Right lung (tissue), 10 donors: Measurements from ENCODE around the gene CELF1. TPM values are rescaled to one million over a fixed set of nuclear protein-coding genes. Genes with fewer than 3 reads are reported as not detected.

Source experiments
- DNase-seq, 2 donors: peaks; one replicate each; pipeline ENCODE4 v3.0.0-alpha.2; 2013
- long read RNA-seq, 8 donors: transcript quantifications; one replicate each; lab custom pipeline, GENCODE V29; 2026
- polyA plus RNA-seq, 5 donors: library from polyadenylated mRNA; unstranded; fragments of 120-200 nt; gene quantifications; one replicate each; pipeline versions ENCODE4 v1.2.1 to v1.2.3, GENCODE V29; 2013; ENCODE audit warnings: inconsistent platforms in 1 of 5, low replicate concordance in 1 of 5; ENCODE audit not compliant: insufficient read length in 5 of 5, insufficient read depth in 1 of 5

The CELF1 gene
- polyA plus RNA-seq = 100 to 1,000 TPM in 1 of 5 donors, 10 to 100 TPM in 4; 70.6 to 103 (median 85.1) TPM
- long read RNA-seq, donor 1, partial matches to known transcripts = 73 of 194 reads
- long read RNA-seq, donor 1, other reads (novel, unspliced or antisense) = 119 of 194 reads
- long read RNA-seq, donor 2, partial matches to known transcripts = 95 of 196 reads
- long read RNA-seq, donor 2, other reads (novel, unspliced or antisense) = 101 of 196 reads
- long read RNA-seq, donor 3, partial matches to known transcripts = 0 of 2 reads
- long read RNA-seq, donor 3, other reads (novel, unspliced or antisense) = 0 of 2 reads
- long read RNA-seq, donor 4, partial matches to known transcripts = 0 of 2 reads
- long read RNA-seq, donor 4, other reads (novel, unspliced or antisense) = 0 of 2 reads
- long read RNA-seq, donor 5, partial matches to known transcripts = 206 of 442 reads
- long read RNA-seq, donor 5, other reads (novel, unspliced or antisense) = 233 of 442 reads
- long read RNA-seq, donor 6, partial matches to known transcripts = 6 of 6 reads
- long read RNA-seq, donor 6, other reads (novel, unspliced or antisense) = 0 of 6 reads
- long read RNA-seq, donor 7, partial matches to known transcripts = 27 of 28 reads
- long read RNA-seq, donor 7, other reads (novel, unspliced or antisense) = 0 of 28 reads
- long read RNA-seq, donor 8, partial matches to known transcripts = 55 of 76 reads
- long read RNA-seq, donor 8, other reads (novel, unspliced or antisense) = 21 of 76 reads

DNA sequence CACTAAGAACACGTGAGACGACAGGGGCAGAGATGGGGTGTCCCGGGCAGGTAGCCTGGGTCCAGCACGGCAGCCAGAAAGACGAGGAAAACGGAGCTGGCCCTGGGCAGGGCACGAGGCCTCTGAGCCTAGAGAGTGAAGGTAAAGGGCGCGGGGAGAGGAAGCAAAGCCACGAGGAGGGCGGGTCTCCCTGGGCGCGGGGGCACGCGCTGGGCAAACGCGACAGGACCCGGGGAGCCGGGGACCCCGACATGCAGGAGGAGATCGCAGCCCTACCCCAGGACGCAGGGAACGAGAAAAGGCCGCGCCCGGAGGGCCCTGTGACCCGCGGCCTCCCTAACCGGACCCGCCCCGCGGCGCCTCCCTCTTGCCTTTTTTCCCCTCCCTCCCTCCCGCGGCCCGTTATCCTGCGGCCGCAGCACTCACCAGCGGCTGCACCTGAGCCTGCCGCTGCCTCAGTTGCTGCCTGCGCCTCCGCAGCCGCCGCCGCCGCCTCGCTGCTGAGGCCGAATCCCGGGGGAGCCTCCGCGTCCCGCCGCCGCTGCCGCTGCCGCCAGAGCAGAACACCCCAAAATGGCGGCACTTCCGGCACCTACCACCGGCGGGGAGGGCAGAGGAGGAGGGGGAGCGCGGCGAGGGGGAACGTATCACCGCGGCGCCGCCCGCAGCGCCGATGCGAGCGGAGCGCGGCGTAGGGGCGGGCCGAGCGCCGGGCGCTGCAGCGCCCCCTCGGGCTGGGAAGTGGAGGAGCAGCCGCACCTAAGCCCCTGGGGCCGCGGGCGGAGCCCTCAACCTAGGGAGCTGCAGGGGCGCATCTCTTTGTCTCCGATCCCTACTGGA lies at the start of gene CELF1:
Gene CELF1 (minus strand): TSS at position 567 of the 840 bp plus-strand sequence. CDS start 53,609 bp downstream, outside the sequence.
- peak; percentile 85 to 89 for DNase-seq

DNA sequence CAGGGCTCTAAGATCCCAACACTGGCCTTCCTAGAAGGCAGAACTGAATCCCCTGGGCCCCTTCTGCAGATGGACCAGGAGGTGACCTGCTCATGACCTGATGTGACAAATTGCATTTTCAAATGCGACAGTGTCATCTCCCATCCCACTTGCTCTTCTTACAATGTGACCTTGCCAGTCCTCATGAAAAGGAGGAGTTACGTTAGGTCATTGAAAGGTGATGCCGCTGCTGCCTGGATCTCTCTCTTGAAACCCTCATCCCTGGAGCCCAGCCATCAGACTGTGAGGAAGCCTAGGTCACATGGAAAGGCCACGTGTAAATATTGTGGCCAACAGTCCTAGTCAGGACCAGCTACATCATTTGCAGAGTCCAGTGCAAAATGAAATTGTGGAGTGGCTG lies 47.0 kb upstream of the CELF1 start:
- DNase-seq = no peak

DNA sequence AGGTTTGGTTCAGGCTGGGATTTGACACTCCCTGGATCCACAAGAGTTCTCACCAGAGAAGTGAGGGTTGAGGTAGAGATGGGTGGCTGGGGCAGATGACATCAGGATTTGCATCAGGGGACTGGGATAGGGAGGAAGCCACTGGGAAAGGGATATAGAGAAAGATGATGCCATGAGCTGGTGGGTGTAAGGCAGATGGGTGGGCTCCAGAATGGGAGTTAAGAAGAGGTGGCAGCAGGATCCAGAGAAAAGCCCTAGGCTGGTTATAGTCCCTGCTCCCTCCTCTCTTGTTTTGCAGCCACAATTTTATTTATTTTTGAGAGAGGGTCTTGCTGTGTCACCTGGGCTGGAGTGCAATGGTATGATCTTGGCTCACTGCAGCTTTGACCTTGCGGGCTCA lies 43.0 kb upstream of the CELF1 start:
- no peak for DNase-seq

DNA sequence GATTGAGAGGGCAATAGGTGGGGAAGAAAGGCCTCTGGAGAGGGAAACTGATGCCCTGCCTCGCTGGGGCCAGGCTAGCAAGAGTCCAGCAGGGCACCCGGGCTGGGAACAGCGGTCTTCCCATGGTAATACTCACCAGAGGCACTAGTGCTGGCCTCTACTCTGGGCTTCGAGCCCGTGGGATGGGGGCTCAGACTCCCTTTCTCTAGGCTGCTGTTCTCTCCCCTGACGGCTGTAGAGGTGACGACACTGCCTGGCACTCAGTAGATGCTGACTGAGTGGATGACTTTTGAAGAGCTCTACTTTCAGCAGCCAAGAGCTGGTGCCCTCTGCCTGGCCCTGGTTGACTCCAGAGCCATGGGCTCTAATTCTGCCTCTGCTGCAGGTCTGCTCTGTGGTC lies 42.1 kb upstream of the CELF1 start:
- DNase-seq = no peak

DNA sequence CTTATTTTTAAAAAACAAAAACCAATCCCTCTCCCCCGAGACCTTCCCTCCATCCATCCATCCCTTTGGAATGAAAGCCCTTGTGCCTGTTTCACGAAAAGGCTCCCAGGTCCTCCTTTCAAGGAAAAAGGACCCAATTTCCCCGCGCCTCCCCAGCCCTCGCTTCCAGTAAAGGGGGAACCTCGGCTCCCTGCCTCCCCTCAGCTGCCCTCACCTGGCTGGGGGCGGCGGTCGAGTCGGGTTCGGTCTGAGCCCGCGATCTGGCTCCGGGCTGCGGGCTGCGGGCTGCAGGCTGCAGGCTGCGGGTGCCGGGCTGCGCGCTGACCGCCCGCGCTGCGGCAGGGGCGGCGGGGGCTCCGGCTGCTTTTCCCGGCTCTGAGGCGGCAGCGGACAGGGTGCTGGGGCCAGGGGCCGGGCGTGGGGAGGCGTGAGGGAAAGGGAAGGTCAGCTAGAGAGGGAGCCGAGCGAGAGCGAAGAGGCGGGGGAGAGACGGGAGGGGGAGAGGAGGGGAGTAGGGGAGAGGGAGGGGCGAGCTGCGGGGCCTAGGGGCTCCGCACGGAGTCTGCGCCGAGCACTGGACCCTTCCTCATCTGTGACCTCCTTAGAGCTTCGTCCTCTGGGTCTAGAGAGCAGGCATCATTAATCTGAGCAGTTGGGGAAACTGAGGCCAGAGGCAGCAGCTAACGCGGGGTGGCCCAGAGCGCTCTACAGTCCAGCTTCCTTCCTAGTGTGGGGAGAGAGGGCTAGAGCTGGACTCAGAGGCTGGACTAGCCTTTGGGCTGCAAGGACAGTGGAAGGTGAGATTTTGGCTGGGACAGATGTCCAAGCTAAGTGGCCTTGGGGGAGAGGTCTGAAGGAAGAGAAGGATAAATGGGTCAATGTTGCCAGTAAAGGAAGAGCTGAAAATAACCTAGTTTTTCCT lies 41.3 kb upstream of the CELF1 start, which contains the start of gene C1QTNF4:
Gene C1QTNF4 (minus strand): TSS at position 478 of the 922 bp plus-strand sequence. CDS start 3,601 bp downstream, outside the sequence.
- DNase-seq = no peak

DNA sequence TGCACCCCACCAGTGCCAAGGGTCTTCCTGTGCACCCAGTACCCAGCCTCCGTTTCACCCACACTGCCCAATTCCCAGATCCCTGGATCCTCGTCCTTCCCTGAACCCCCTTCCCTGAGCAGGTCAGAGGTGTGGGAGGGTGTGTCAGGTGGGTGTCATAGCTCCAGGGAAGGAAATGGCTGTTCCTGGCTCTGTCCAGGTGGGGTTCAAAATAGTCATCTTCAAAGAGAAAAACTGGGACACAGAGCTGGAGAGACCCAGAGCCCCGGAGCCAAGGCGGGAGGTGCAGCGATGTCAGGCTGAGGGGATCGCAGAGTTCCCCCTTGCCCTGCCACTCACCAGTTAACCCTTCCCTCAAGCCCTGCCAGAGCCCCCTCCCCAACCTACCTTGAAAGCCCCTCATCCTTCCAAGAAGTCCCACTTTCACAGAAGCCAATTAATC lies 40.6 kb upstream of the CELF1 start:
- DNase-seq = no peak

DNA sequence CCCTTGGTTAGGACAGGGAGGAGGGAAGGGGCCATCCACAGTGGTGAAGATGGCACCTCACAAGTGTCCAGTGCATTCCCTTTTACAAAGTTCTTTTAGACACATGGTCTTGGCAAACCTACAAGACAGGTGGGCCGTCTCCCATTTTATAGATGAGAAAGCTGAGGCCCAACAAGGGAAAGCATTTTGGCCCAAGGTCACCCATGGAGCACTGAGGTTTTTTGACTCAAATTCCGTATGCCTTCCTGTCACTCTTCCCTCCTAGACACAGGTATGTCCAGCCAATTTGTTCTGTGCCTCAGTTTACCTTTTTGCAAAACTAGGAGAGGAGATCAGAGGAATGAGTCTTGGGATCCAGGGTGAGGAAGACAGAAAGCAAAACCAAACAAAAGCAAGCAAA lies 40.0 kb upstream of the CELF1 start:
- DNase-seq = no peak

DNA sequence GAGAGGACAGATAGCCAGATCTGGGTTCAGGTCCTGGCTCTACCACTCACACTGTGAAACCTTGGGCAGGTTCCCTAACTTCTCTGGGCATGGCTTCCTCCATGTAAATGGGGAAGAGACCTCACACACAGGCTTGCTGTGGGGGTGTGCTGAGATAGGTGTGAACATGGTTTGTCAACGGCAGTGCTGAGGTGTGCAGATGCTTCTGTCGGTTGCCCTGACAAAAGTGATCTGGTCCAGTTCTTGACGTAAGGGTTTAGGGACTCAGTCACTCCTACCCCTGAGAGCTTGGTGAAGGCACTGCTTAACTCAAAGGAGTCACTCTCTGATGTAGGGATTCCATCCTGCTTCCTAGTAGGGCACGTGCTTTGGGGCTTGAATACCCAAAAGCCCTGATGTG lies 39.3 kb upstream of the CELF1 start:
- DNase-seq = no peak

DNA sequence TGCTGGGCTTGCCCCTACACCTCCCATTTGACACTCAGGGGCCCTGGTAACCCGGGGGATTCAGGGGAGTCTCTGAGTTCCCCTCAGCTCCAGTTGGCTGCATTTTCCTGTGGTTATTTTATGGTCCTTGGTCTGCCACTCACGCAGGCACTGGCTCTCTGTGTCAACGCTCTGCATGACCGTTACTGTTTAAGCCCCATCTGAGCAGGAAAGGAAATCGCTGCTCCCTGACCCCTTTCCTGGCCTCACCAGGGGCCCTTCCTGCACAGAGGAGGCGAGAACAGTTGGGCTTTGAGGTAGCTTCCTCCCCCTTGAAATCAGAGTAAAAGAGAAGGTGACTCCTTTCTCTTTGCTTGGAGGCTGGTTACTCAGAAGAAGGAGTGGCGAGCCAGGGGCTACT lies 38.8 kb upstream of the CELF1 start:
- DNase-seq = no peak

DNA sequence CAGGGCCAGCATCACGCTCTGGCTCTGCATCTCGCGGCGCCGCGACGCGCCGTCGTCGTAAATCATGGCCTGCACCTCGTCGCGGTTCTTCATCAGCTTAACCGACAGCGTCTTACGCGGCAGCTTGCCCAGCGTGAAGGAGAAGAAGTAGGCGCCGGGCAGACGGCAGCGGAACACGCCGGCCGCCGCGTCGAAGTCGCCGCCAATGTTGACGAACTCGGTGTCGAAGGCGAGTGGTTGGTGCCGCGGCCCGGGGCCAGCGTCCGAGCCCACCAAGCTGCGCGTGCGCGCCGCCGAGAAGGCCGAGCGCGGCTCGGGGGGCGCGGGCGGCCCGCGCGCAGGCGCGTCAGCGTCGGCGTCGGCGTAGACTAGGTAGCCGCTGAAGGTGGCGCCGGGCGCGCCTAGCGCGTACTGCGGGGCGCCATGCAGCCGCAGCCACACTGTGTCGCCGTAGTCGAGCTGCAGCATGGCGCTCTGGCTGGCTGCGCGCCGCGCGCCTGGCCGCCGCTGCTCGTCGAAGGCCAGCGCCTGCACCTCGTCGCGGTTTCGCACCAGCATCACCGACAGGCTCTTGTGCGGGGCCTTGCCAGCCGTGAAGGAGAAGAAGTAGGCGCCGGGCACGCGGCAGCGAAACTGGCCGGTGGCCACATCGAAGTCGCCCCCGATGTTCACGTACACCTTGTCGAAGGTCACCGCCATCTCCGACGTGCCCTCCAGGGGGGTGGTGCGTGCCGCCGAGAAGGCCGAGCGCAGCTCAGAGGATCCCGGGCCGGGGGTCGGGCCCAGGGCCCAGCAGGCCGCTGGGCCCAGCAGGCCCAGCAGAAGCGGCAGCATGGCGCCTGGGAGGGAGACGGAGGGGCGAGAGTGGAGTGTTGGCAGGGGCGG lies 37.3 kb upstream of the CELF1 start:
- peak; percentile 58 to 59 for DNase-seq

DNA sequence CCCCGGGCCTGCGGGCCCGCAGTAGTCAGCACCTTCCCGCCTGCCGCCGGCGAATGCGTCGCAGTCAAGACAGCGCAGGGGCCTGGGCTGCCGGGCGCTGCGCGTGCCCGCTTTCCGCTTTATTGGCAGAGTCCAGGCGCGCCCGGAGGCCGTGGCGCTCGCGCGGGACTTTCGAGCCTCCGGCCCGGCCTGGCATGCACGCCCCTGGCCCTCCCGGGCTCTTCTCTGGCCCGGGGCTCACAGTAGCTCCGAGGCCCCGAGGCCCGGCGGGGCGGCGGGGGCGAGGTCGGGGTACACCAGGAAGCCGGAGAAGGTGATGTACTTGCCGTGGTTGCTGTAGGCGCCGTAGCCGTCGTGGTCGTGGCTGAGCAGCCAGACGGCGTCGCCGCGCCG lies 36.6 kb upstream of the CELF1 start:
- peak in 1 of 2 donors; percentile 41 for DNase-seq

DNA sequence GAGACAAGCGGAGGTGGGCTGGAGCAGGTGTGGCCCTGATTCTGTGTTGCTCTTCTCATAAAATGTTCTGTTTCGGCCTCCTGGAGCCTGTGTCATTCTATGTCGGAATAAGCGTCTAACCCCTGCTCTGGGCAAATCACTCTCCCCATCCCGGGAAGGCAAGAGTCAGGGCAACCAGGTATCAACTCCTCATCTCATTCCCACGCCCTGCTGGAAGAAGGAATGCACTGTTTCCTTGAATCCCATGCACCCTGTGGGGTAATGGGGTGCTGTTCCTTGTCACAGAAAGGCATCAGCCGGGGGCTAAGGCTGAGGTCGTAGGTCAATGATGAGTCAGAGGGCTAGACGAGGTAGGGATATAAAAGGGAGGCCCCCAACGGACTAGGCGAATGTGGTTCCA lies 36.2 kb upstream of the CELF1 start:
- no peak for DNase-seq

DNA sequence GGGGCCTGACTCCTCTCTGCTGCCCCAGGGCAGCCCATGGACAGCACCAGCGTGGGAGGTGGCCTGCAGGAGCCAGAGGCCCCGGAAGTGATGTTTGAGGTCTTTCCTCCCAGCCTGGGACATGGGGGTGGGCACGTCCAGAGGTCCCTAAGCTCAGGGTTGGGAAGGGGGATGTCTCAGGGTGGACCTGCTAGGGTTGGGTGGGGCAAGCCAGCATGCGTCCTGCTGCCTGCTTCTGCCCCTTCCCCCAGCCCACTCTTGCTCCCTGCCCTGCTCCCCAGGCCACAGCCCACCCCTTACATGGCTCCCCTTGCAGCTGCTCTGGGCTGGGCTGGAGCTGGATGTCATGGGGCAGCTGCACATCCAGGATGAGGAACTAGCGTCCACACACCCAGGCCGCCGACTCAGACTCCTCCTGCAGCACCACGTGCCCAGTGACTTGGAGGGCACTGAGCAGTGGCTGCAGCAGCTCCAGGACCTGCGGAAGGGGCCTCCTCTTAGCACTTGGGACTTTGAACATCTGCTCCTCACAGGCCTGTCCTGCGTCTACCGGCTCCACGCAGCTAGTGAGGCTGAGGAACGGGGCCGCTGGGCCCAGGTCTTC lies 34.9 kb upstream of the CELF1 start:
- no peak for DNase-seq

DNA sequence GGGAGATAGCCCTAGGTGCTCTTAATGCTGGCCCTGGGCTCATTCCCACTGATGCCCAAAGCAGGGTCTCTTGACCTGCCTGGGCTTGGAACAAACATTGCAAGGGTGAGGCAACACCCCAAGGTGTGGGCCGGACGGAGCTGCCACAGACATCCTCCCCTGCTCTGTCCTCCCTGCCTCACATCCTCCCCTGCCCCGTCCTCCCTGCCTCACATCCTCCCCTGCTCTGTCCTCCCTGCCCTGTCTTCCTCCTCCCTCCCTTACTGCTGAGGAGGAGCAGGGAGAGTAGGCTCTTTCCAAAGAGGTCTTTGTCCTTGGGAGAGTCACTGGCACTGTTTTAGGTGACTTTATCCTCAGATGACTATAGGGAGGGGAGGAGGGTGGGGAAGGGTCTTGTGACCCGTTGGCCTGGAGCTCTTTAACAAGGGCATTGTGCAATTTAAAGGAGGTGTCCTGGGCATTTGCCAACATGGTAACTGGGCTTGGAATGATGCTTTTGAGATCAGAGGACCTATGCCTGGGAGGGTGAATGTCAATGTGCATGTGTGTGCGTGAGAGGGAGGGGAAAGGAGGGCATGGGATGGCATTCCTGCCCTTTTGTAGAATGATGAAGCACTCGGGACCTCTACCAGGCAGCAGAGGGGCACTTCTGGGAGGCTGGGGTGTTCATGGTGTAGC lies 34.2 kb upstream of the CELF1 start:
- no peak for DNase-seq

DNA sequence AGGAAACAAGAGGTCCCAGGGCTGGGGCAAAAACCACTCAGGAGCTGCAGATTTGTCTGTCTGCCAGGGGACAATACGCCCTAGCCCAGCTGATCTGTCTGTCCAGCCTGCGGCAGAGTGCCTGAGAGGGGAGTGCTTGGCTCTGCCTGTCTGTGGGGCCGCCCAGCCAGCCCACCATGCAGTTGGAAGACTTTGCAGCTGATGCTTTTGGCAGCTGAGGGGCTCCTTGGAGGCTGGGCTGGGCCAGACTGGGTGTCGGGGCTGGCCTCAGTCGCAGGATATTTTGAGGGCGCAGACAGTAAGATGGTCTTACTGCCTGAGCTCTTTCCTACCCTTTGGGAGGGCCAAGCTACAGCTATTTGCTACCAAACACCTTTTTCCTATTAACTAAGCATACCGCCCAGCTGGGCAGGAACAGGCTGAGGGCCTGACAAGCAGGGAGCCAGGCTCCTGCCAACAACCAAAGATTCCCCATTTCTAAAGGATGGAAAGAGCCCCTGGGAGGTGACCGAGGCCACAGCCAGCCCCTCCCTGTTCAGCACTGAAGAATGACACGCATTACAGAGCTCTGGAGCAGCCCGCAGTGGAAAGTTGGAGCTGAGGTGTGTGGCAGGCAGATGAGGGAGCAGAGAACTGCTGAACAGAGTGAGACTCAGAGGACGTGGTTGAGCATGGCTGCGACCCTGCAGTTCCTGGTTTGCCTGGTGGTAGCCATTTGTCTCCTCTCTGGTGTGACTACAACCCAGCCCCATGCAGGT lies 33.3 kb upstream of the CELF1 start, which contains the start of gene FAM180B:
Gene FAM180B (plus strand): TSS at position 581 of the 758 bp plus-strand sequence. CDS start 91 bp downstream, at position 672.
- no peak for DNase-seq

DNA sequence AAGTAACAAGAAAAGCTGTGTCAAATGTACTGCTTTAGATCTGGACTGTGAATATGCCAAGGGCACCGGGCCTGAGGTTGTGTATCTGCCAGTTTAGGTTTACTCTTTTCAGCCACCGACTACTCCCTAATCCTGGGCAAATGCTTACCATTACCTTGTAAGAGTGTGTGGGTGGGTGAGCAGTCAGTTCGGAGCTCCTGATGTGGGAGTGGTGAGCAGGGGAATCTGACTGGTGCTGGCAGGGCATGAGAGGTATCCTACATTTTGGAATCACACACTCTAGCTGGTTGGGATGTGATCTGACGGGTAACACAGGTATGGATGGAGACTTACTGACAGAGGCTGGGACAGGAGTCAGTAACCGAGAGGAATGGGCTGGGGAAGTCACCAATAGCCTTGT lies 30.9 kb upstream of the CELF1 start:
- DNase-seq = no peak
